ENCODE results near the gene ADPRM.
"Not testable (repeated sequence)": the region's sequence is repeated elsewhere in the genome, so short reads cannot be mapped to it uniquely, and the experiment has no call there.

The ADPRM gene

GRCh38 chr17:10731408-10731879, 34.0 kb downstream of the ADPRM start:
- H3K36me3 ChIP-seq (ENCODE audit: insufficient read depth, low read depth, low read length): no peaks in the 10 kb centered on the region
- peak overlapping the region; percentile 54; the same call in 1 of the 2 replicates for H3K9ac ChIP-seq (ENCODE audit: low read depth, low read length)
- no peaks in the 10 kb centered on the region for H3K27me3 ChIP-seq (ENCODE audit: insufficient read depth, low read length)
- no peaks in the 10 kb centered on the region for H3K9me3 ChIP-seq (ENCODE audit: insufficient read depth, low read depth, low read length)
- no peak overlapping the region for H3K27ac ChIP-seq (ENCODE audit: low read length)
- H3K4me3 ChIP-seq (ENCODE audit: low read length): peak overlapping the region; percentile 74; the same call in 1 of the 2 replicates
- H3K4me1 ChIP-seq (ENCODE audit: insufficient read depth, low read length): peaks cover 9% of the 10 kb centered on the region; the same call in 1 of the 2 replicates

- H3K9ac ChIP-seq (ENCODE audit: low read depth, low read length): not testable (repeated sequence)
Measured at GRCh38 chr17:10732121-10732520, 34.7 kb downstream of the ADPRM start.

GRCh38 chr17:10733666-10734065, 36.3 kb downstream of the ADPRM start:
- Histone ChIP-seq H3K9ac (ENCODE audit: low read depth, low read length) (no peak overlapping the region), H3K36me3 (ENCODE audit: insufficient read depth, low read depth, low read length) (no peaks in the 10 kb centered on the region), H3K4me3 (ENCODE audit: low read length) (no peak overlapping the region), H3K4me1 (ENCODE audit: insufficient read depth, low read length) (peaks cover 9% of the 10 kb centered on the region; the same call in 1 of the 2 replicates), H3K9me3 (ENCODE audit: insufficient read depth, low read depth, low read length) (no peaks in the 10 kb centered on the region), H3K27ac (ENCODE audit: low read length) (no peak overlapping the region), H3K27me3 (ENCODE audit: insufficient read depth, low read length) (no peaks in the 10 kb centered on the region)

More at GRCh38 chr17:10732121-10732520, 34.7 kb downstream of the ADPRM start:
- H3K27ac ChIP-seq (ENCODE audit: low read length); H3K4me1 ChIP-seq (ENCODE audit: insufficient read depth, low read length); H3K27me3 ChIP-seq (ENCODE audit: insufficient read depth, low read length); H3K4me3 ChIP-seq (ENCODE audit: low read length); H3K36me3 ChIP-seq (ENCODE audit: insufficient read depth, low read depth, low read length); H3K9me3 ChIP-seq (ENCODE audit: insufficient read depth, low read depth, low read length): not testable (repeated sequence)

GRCh38 chr17:10735251-10735650, 37.9 kb downstream of the ADPRM start:
- no peak overlapping the region for H3K4me3 ChIP-seq (ENCODE audit: low read length)
- H3K4me1 ChIP-seq (ENCODE audit: insufficient read depth, low read length): peaks cover 9% of the 10 kb centered on the region; the same call in 1 of the 2 replicates
- H3K27me3 ChIP-seq (ENCODE audit: insufficient read depth, low read length): no peaks in the 10 kb centered on the region
- no peak overlapping the region for H3K27ac ChIP-seq (ENCODE audit: low read length)
- H3K9me3 ChIP-seq (ENCODE audit: insufficient read depth, low read depth, low read length): no peaks in the 10 kb centered on the region
- no peak overlapping the region for H3K9ac ChIP-seq (ENCODE audit: low read depth, low read length)
- H3K36me3 ChIP-seq (ENCODE audit: insufficient read depth, low read depth, low read length): no peaks in the 10 kb centered on the region

GRCh38 chr17:10735821-10736220, 38.4 kb downstream of the ADPRM start:
- Histone ChIP-seq H3K4me1 (ENCODE audit: insufficient read depth, low read length) (peaks cover 9% of the 10 kb centered on the region; the same call in 1 of the 2 replicates), H3K27ac (ENCODE audit: low read length) (no peak overlapping the region)

GRCh38 chr17:10737168-10737622, 39.8 kb downstream of the ADPRM start:
- no peak overlapping the region for H3K27ac ChIP-seq (ENCODE audit: low read length)
- H3K9ac ChIP-seq (ENCODE audit: low read depth, low read length): no peak overlapping the region

More at GRCh38 chr17:10735821-10736220, 38.4 kb downstream of the ADPRM start:
- no peak overlapping the region for H3K4me3 ChIP-seq (ENCODE audit: low read length)
- H3K36me3 ChIP-seq (ENCODE audit: insufficient read depth, low read depth, low read length): no peaks in the 10 kb centered on the region
- H3K9ac ChIP-seq (ENCODE audit: low read depth, low read length): no peak overlapping the region
- no peaks in the 10 kb centered on the region for H3K9me3 ChIP-seq (ENCODE audit: insufficient read depth, low read depth, low read length)
- H3K27me3 ChIP-seq (ENCODE audit: insufficient read depth, low read length): no peaks in the 10 kb centered on the region

GRCh38 chr17:10737736-10738135, 40.3 kb downstream of the ADPRM start:
- Histone ChIP-seq H3K27me3 (ENCODE audit: insufficient read depth, low read length) (no peaks in the 10 kb centered on the region), H3K9ac (ENCODE audit: low read depth, low read length) (no peak overlapping the region), H3K4me1 (ENCODE audit: insufficient read depth, low read length) (peaks cover 4% of the 10 kb centered on the region; the same call in 1 of the 2 replicates), H3K27ac (ENCODE audit: low read length) (no peak overlapping the region), H3K36me3 (ENCODE audit: insufficient read depth, low read depth, low read length) (no peaks in the 10 kb centered on the region), H3K4me3 (ENCODE audit: low read length) (no peak overlapping the region), H3K9me3 (ENCODE audit: insufficient read depth, low read depth, low read length) (no peaks in the 10 kb centered on the region)

More at GRCh38 chr17:10737168-10737622, 39.8 kb downstream of the ADPRM start:
- Histone ChIP-seq H3K4me3 (ENCODE audit: low read length) (no peak overlapping the region), H3K9me3 (ENCODE audit: insufficient read depth, low read depth, low read length) (no peaks in the 10 kb centered on the region), H3K36me3 (ENCODE audit: insufficient read depth, low read depth, low read length) (no peaks in the 10 kb centered on the region), H3K4me1 (ENCODE audit: insufficient read depth, low read length) (peaks cover 4% of the 10 kb centered on the region; the same call in 1 of the 2 replicates), H3K27me3 (ENCODE audit: insufficient read depth, low read length) (no peaks in the 10 kb centered on the region)

GRCh38 chr17:10738521-10739258, 41.3 kb downstream of the ADPRM start:
- H3K36me3 ChIP-seq (ENCODE audit: insufficient read depth, low read depth, low read length): no peaks in the 10 kb centered on the region
- H3K27ac ChIP-seq (ENCODE audit: low read length): no peak overlapping the region

GRCh38 chr17:10739386-10739785, 42.0 kb downstream of the ADPRM start:
- H3K27me3 ChIP-seq (ENCODE audit: insufficient read depth, low read length): no peaks in the 10 kb centered on the region
- H3K4me3 ChIP-seq (ENCODE audit: low read length): no peak overlapping the region
- no peak overlapping the region for H3K9ac ChIP-seq (ENCODE audit: low read depth, low read length)
- no peak overlapping the region for H3K27ac ChIP-seq (ENCODE audit: low read length)
- no peaks in the 10 kb centered on the region for H3K36me3 ChIP-seq (ENCODE audit: insufficient read depth, low read depth, low read length)
- no peaks in the 10 kb centered on the region for H3K4me1 ChIP-seq (ENCODE audit: insufficient read depth, low read length)
- no peaks in the 10 kb centered on the region for H3K9me3 ChIP-seq (ENCODE audit: insufficient read depth, low read depth, low read length)

More at GRCh38 chr17:10738521-10739258, 41.3 kb downstream of the ADPRM start:
- Histone ChIP-seq H3K4me3 (ENCODE audit: low read length) (no peak overlapping the region), H3K9ac (ENCODE audit: low read depth, low read length) (no peak overlapping the region), H3K9me3 (ENCODE audit: insufficient read depth, low read depth, low read length) (no peaks in the 10 kb centered on the region), H3K27me3 (ENCODE audit: insufficient read depth, low read length) (no peaks in the 10 kb centered on the region), H3K4me1 (ENCODE audit: insufficient read depth, low read length) (no peaks in the 10 kb centered on the region)

GRCh38 chr17:10741416-10742135, 44.2 kb downstream of the ADPRM start:
- H3K9me3 ChIP-seq (ENCODE audit: insufficient read depth, low read depth, low read length): no peaks in the 10 kb centered on the region
- no peak overlapping the region for H3K4me3 ChIP-seq (ENCODE audit: low read length)
- H3K36me3 ChIP-seq (ENCODE audit: insufficient read depth, low read depth, low read length): no peaks in the 10 kb centered on the region
- no peak overlapping the region for H3K9ac ChIP-seq (ENCODE audit: low read depth, low read length)
- no peaks in the 10 kb centered on the region for H3K27me3 ChIP-seq (ENCODE audit: insufficient read depth, low read length)
- H3K27ac ChIP-seq (ENCODE audit: low read length): no peak overlapping the region
- no peaks in the 10 kb centered on the region for H3K4me1 ChIP-seq (ENCODE audit: insufficient read depth, low read length)

GRCh38 chr17:10742431-10742830, 45.0 kb downstream of the ADPRM start:
- H3K27ac ChIP-seq (ENCODE audit: low read length): no peak overlapping the region
- H3K4me3 ChIP-seq (ENCODE audit: low read length): no peak overlapping the region
- H3K36me3 ChIP-seq (ENCODE audit: insufficient read depth, low read depth, low read length): no peaks in the 10 kb centered on the region
- no peaks in the 10 kb centered on the region for H3K27me3 ChIP-seq (ENCODE audit: insufficient read depth, low read length)
- no peak overlapping the region for H3K9ac ChIP-seq (ENCODE audit: low read depth, low read length)
- no peaks in the 10 kb centered on the region for H3K4me1 ChIP-seq (ENCODE audit: insufficient read depth, low read length)
- H3K9me3 ChIP-seq (ENCODE audit: insufficient read depth, low read depth, low read length): no peaks in the 10 kb centered on the region
